Peyer's patch (tissue), 4 donors: ENCODE data around the gene ZBTB16. TPM values are rescaled to one million over a fixed set of nuclear protein-coding genes. Genes with fewer than 3 reads are reported as not detected.

ENCODE experiments used
- DNase-seq, 3 donors: peaks; one replicate each; pipeline ENCODE4 v3.0.0-alpha.2; 2017 to 2019
- H3K27ac ChIP-seq, 4 donors: fragments of 200-600 bp; sonication (generic); one replicate each; pipeline ENCODE4 v1.5.1; 2016 to 2019
- H3K27me3 ChIP-seq, 2 donors: fragments of 200-600 bp; sonication (generic); one replicate each; pipeline ENCODE4 v1.5.1; 2019
- H3K36me3 ChIP-seq, 3 donors: fragments of 200-600 bp; sonication (generic); one replicate each; pipeline ENCODE4 v1.5.1; 2016 to 2019
- H3K4me1 ChIP-seq, 4 donors: fragments of 200-600 bp; sonication (generic); one replicate each; pipeline ENCODE4 v1.5.1; 2016 to 2019
- H3K4me3 ChIP-seq, 4 donors: fragments of 200-600 bp; sonication (generic); 1 replicate in 3 of 4; 2 replicates in 1 of 4; pipeline ENCODE4 v1.5.1; 2016 to 2019; ENCODE audit warnings: mild to moderate bottlenecking in 1 of 4
- H3K9me3 ChIP-seq, 4 donors: fragments of 200-600 bp; sonication (generic); one replicate each; pipeline ENCODE4 v1.5.1; 2016 to 2019; ENCODE audit warnings: mild to moderate bottlenecking in 1 of 4
- POLR2A ChIP-seq, 2 donors: fragments of 450-650 bp; IDR thresholded peaks; one replicate each; pipeline ENCODE4 v1.5.1; 2017; ENCODE audit warnings: antibody characterized with exemption in 2 of 2, mild to moderate bottlenecking in 2 of 2, moderate library complexity in 2 of 2
- total RNA-seq, 4 donors: library from RNA; depleted of rRNA; stranded (reverse); fragments of >200 nt; gene quantifications; one replicate each; pipeline ENCODE4 v1.1.0, GENCODE V29; 2016
- TF ChIP-seq, protein P1 (sequence below), 6 experiments: fragments of 450-650 bp in 4 of 6; fragments of 200-600 bp in 2 of 6; sonication (generic) in 1 of 6; IDR thresholded peaks; one replicate each; pipeline ENCODE4 v1.5.1; 2017 to 2019; ENCODE audit warnings: antibody characterized with exemption in 6 of 6, mild to moderate bottlenecking in 3 of 6, moderate library complexity in 1 of 6

Gene ZBTB16
- total RNA-seq, 4 donors from 2014 or later = 84.8 to 257 (median 155) TPM

DNA sequence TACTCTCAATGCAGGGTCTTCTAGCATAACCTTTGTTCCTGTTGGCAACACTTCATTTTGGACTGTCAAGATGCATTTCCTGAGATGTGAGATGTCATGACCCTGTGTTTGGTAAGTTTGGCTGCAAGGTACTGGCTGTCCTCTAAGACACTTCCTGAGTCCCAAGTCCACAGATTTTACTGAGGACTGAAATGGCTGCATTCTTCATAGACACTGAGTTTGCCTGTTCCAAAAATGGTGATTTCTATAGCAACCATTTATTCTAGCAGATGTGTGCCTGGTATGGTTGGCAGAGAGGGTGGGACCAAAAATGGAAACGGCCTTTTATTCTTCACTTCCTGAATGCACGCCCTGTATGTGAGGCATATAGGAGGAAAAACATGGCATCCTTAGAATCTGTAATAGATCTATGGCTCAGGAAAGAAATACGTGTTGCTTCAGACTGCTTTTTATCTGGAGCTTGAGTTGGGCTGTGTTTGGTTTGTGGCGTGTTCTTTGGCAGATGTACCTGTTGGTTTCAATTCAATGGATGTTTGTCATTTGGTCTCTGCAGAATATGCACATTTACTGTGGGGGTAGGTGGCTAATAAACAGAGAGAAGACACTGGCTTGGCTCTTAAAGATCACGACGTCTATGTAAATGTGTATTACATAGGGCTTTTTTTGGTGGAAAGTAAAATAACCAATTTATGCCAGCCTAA is 62.4 kb downstream of the ZBTB16 start:
- Histone ChIP-seq H3K4me1 (peaks cover 0 to 21% (median 0%) of the 10 kb centered on the region in 4 donors), H3K4me3 (no peak overlapping the region), H3K36me3 (peaks cover 0 to 16% (median 0%) of the 10 kb centered on the region in 3 donors), H3K9me3 (no peaks in the 10 kb centered on the region), H3K27me3 (no peaks in the 10 kb centered on the region), H3K27ac (peak overlapping the region in 1 of 4 donors; percentile 22)
- DNase-seq = no peak
- TF ChIP-seq, protein P1, sequence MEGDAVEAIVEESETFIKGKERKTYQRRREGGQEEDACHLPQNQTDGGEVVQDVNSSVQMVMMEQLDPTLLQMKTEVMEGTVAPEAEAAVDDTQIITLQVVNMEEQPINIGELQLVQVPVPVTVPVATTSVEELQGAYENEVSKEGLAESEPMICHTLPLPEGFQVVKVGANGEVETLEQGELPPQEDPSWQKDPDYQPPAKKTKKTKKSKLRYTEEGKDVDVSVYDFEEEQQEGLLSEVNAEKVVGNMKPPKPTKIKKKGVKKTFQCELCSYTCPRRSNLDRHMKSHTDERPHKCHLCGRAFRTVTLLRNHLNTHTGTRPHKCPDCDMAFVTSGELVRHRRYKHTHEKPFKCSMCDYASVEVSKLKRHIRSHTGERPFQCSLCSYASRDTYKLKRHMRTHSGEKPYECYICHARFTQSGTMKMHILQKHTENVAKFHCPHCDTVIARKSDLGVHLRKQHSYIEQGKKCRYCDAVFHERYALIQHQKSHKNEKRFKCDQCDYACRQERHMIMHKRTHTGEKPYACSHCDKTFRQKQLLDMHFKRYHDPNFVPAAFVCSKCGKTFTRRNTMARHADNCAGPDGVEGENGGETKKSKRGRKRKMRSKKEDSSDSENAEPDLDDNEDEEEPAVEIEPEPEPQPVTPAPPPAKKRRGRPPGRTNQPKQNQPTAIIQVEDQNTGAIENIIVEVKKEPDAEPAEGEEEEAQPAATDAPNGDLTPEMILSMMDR (IDR thresholded peaks at IDR 0.05) = no peak
- TF ChIP-seq POLR2A (IDR thresholded peaks at IDR 0.05) = no peak

DNA sequence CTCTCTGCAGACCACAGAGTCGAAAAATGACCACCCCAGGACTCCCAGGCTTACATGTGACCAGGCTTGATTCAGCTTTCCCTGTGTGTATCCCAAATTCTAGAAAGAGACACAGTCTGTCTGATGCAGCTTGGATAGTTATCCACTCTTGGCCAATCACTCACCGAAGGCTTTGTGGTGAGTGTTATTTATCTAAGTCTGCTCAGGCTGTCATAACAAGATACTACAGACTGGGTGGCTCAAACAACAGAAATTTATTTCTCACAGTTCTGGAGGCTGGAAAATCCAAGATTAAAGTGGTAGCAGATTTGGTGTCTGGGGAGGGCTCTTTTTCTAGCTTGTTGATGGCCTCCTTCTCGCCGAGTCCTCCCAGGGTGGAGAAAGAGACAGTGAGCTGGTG is 63.2 kb downstream of the ZBTB16 start:
- peaks cover 0 to 22% (median 0%) of the 10 kb centered on the region in 3 donors for H3K36me3 ChIP-seq
- peaks cover 0 to 17% (median 0%) of the 10 kb centered on the region in 4 donors for H3K4me1 ChIP-seq
- no peaks in the 10 kb centered on the region for H3K9me3 ChIP-seq

DNA sequence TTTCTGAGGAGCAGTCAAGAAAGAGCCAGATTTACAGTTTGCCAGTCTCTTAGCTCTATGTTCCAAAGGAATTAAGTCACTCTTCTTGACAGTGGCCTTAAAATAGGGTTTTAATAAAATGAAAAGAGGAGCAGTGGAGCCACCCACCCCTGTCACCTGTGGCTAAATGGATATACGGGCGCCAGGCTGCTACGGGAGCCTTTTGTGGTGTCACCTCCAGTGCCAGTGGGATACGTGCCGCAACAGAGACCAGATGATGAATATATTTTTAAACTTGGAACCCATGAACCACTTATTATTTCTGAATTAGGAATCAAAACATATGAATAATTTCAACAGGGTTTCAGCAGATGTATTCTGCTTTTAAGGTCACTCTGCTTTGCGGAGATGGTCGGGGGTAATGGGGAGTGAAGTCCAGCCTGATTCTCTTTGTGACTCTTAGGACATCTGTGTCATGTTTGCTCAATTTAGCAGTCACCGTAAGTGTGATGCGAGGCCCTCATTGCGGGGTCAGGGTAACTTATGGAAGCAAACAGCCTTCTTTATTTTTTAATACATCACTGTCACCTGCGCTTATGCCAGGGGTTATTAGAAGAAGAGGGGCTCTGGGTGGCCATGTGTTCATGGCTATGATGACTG is 64.3 kb downstream of the ZBTB16 start:
- peaks cover 0 to 22% (median 0%) of the 10 kb centered on the region in 3 donors for H3K36me3 ChIP-seq
- H3K27me3 ChIP-seq = no peaks in the 10 kb centered on the region
- no peak for DNase-seq
- H3K4me3 ChIP-seq = no peak overlapping the region
- peaks cover 0 to 28% (median 0%) of the 10 kb centered on the region in 4 donors for H3K4me1 ChIP-seq
- H3K9me3 ChIP-seq = no peaks in the 10 kb centered on the region
- no peak overlapping the region for H3K27ac ChIP-seq
- no peak for TF ChIP-seq POLR2A (IDR thresholded peaks at IDR 0.05)
- TF ChIP-seq, protein P1 (IDR thresholded peaks at IDR 0.05) = no peak

More for the DNA sequence above, 63.2 kb downstream of the ZBTB16 start:
- H3K27ac ChIP-seq = no peak overlapping the region
- DNase-seq = no peak
- no peaks in the 10 kb centered on the region for H3K27me3 ChIP-seq
- TF ChIP-seq, protein P1 (IDR thresholded peaks at IDR 0.05) = no peak
- TF ChIP-seq POLR2A (IDR thresholded peaks at IDR 0.05) = no peak
- no peak overlapping the region for H3K4me3 ChIP-seq

DNA sequence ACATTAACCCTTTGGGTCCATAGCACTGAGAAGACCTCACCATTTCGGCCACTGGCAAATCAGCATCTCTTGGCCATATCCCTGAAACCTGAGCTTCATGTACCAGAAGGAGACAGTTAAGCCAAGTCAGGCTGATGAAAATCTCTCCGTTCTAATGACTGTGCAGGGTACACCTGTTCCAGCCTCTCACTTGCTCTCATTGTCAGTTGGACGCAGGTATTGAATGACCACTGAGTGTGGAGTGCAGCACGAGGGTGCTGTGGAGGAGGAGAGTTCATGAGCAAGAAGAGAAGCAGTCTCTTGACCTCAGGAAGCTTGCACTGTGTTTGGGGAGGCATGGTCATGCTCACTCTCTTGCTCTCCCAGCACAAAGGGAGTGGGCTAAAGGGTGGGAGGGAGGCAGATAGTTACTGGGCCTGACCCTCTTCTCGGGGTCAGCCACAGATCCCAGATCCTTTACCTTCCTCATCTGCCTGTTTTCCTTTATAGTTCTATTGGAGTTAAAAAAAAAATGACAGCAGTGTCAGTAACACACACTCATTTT is 65.2 kb downstream of the ZBTB16 start:
- Histone ChIP-seq H3K27ac (no peak overlapping the region), H3K36me3 (peaks cover 0 to 22% (median 0%) of the 10 kb centered on the region in 3 donors), H3K4me1 (peaks cover 0 to 32% (median 0%) of the 10 kb centered on the region in 4 donors), H3K27me3 (no peaks in the 10 kb centered on the region), H3K9me3 (no peaks in the 10 kb centered on the region), H3K4me3 (no peak overlapping the region)
- no peak for TF ChIP-seq POLR2A (IDR thresholded peaks at IDR 0.05)
- TF ChIP-seq, protein P1 (IDR thresholded peaks at IDR 0.05) = no peak
- no peak for DNase-seq

DNA sequence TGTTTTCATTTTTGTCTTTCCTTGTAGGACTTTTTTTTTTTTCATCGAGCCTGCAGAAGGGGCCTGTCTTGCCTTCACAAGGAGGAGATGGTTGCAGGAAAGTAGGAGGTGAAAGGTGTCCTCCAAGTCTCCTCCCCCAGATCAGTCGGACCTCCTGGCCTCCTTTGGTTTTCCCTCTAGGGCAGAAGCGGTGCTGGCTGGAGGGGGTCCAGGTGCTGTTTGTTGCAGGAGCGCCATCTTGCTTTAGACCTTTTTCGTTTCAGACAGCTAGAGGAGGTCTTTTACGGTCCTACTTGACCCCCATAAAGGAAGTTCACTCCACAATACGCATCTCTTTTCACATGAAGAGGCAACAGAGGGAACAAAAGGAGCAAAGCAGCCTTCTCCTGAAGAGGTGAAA is 66.0 kb downstream of the ZBTB16 start:
- no peaks in the 10 kb centered on the region for H3K27me3 ChIP-seq
- no peak for DNase-seq
- H3K9me3 ChIP-seq = no peaks in the 10 kb centered on the region
- H3K4me1 ChIP-seq = peaks cover 0 to 31% (median 0%) of the 10 kb centered on the region in 4 donors
- H3K4me3 ChIP-seq = no peak overlapping the region
- TF ChIP-seq, protein P1 (IDR thresholded peaks at IDR 0.05) = no peak
- TF ChIP-seq POLR2A (IDR thresholded peaks at IDR 0.05) = no peak
- no peak overlapping the region for H3K27ac ChIP-seq
- peaks cover 0 to 22% (median 0%) of the 10 kb centered on the region in 3 donors for H3K36me3 ChIP-seq
